Fibroblast of lung (primary cell): Measurements from ENCODE around the gene MOCOS.

Source experiments
- CTCF ChIP-seq, 2 donors: IDR thresholded peaks in 1 of 2; conservative IDR thresholded peaks in 1 of 2; 1 replicate in 1 of 2; 2 replicates in 1 of 2; pipeline ENCODE4 v1.5.1; 2011 to 2012; ENCODE audit warnings: low read length in 2 of 2, control low read depth in 1 of 2, inconsistent platforms in 1 of 2, low read depth in 1 of 2, mild to moderate bottlenecking in 1 of 2
- EZH2 ChIP-seq: IDR thresholded peaks from 2 replicates; pipeline ENCODE4 v1.5.1; 2012; ENCODE audit warnings: low read length, control low read depth, mild to moderate bottlenecking; ENCODE audit errors: missing control alignments

- TF ChIP-seq CTCF (conservative IDR thresholded peaks at IDR 0.05 in 1 of 2, IDR thresholded peaks at IDR 0.05 in 1 of 2; ENCODE audit: low read depth in 1 of 2, low read length in 2 of 2) (no peak), EZH2 (no peak)
Observed at GRCh38 chr18:36255072-36255698, 67.9 kb downstream of the MOCOS start.
